SJSA1 (cell line): ENCODE measurements around the gene HOXA9. TPM values are rescaled to one million over a fixed set of nuclear protein-coding genes. Genes with fewer than 3 reads are reported as not detected.

Experiments
- DNase-seq, 2 experiments: peaks; one replicate each; pipeline ENCODE4 v3.0.0-alpha.2; 2015 to 2020; ENCODE audit warnings: low spot score in 2 of 2, low read depth in 1 of 2
- H3K27ac ChIP-seq: fragments of 250-450 bp; sonication (Bioruptor Pico); 2 replicates; pipeline ENCODE4 v1.5.1; 2020; ENCODE audit warnings: mild to moderate bottlenecking, moderate library complexity
- H3K27me3 ChIP-seq: fragments of 250-450 bp; sonication (Bioruptor Pico); replicated peaks from 2 replicates; pipeline ENCODE4 v1.5.1; 2020; ENCODE audit warnings: mild to moderate bottlenecking, moderate library complexity
- H3K36me3 ChIP-seq: fragments of 250-450 bp; sonication (Bioruptor Pico); 2 replicates; pipeline ENCODE4 v1.5.1; 2020; ENCODE audit warnings: mild to moderate bottlenecking
- H3K4me1 ChIP-seq: fragments of 250-450 bp; sonication (Bioruptor Pico); replicated peaks from 2 replicates; pipeline ENCODE4 v1.6.1; 2021; ENCODE audit warnings: mild to moderate bottlenecking
- H3K4me3 ChIP-seq: fragments of 250-450 bp; sonication (Bioruptor Pico); 2 replicates; pipeline ENCODE4 v1.5.1; 2020; ENCODE audit warnings: mild to moderate bottlenecking
- H3K9me3 ChIP-seq: fragments of 250-450 bp; sonication (Bioruptor Pico); replicated peaks from 2 replicates; pipeline ENCODE4 v1.5.1; 2020; ENCODE audit warnings: mild to moderate bottlenecking
- total RNA-seq: library from RNA; depleted of rRNA; stranded (reverse); fragments of >200 nt; shearing (Covaris generic); gene quantifications from 2 replicates; pipeline ENCODE4 v1.2.3, GENCODE V29; 2014

HOXA9 gene
- total RNA-seq, 1 experiment from 2014 or later, result 16.3 TPM

- Histone ChIP-seq H3K4me1 (peaks cover 35% of the 10 kb centered on the region), H3K9me3 (no peaks in the 10 kb centered on the region), H3K36me3 (peaks cover 7% of the 10 kb centered on the region), H3K4me3 (peak overlapping the region; percentile 85), H3K27ac (peak overlapping the region; percentile 19; the same call in 1 of the 2 replicates), H3K27me3 (no peaks in the 10 kb centered on the region)
- peak in 1 of 2 experiments; percentile 53 for DNase-seq
These were observed 32.1 kb upstream of the HOXA9 start for GRCh38 chr7:27197137-27198042.

- no peaks in the 10 kb centered on the region for H3K9me3 ChIP-seq
- peak; percentile 64 to 78 for DNase-seq
- H3K36me3 ChIP-seq, result peaks cover 7% of the 10 kb centered on the region
- no peaks in the 10 kb centered on the region for H3K27me3 ChIP-seq
- H3K4me3 ChIP-seq, result no peak overlapping the region
- no peak overlapping the region for H3K27ac ChIP-seq
- peaks cover 42% of the 10 kb centered on the region for H3K4me1 ChIP-seq
These were observed 31.0 kb upstream of the HOXA9 start for GRCh38 chr7:27196287-27196767.

- Histone ChIP-seq H3K36me3 (peaks cover 7% of the 10 kb centered on the region), H3K27me3 (no peaks in the 10 kb centered on the region), H3K4me3 (no peak overlapping the region), H3K9me3 (no peaks in the 10 kb centered on the region), H3K4me1 (peaks cover 34% of the 10 kb centered on the region), H3K27ac (peak overlapping the region; percentile 37; the same call in 1 of the 2 replicates)
- peak in 1 of 2 experiments; percentile 50 for DNase-seq
These were observed 29.5 kb upstream of the HOXA9 start for GRCh38 chr7:27194686-27195379.

GRCh38 chr7:27194002-27194352, 28.6 kb upstream of the HOXA9 start:
- H3K27ac ChIP-seq, result peak overlapping the region; percentile 37; the same call in 1 of the 2 replicates
- DNase-seq, result no peak
- H3K36me3 ChIP-seq, result peaks cover 6% of the 10 kb centered on the region
- H3K27me3 ChIP-seq, result no peaks in the 10 kb centered on the region
- peak overlapping the region; percentile 29 for H3K4me3 ChIP-seq
- no peaks in the 10 kb centered on the region for H3K9me3 ChIP-seq
- H3K4me1 ChIP-seq, result peaks cover 37% of the 10 kb centered on the region

- H3K27me3 ChIP-seq, result no peaks in the 10 kb centered on the region
- no peaks in the 10 kb centered on the region for H3K9me3 ChIP-seq
- peak overlapping the region; percentile 29 for H3K4me3 ChIP-seq
- H3K4me1 ChIP-seq, result peaks cover 41% of the 10 kb centered on the region
- peaks cover 5% of the 10 kb centered on the region for H3K36me3 ChIP-seq
- H3K27ac ChIP-seq, result peak overlapping the region; percentile 47
- DNase-seq, result peak; percentile 39 to 63
These were observed 28.1 kb upstream of the HOXA9 start for GRCh38 chr7:27193335-27194001.

GRCh38 chr7:27192546-27193334, 27.4 kb upstream of the HOXA9 start:
- peaks cover 5% of the 10 kb centered on the region for H3K36me3 ChIP-seq
- DNase-seq, result peak; percentile 42 to 44
- H3K27me3 ChIP-seq, result no peaks in the 10 kb centered on the region
- H3K27ac ChIP-seq, result peak overlapping the region; percentile 47
- peak overlapping the region; percentile 29 for H3K4me3 ChIP-seq
- H3K4me1 ChIP-seq, result peaks cover 48% of the 10 kb centered on the region
- no peaks in the 10 kb centered on the region for H3K9me3 ChIP-seq

- peak overlapping the region; percentile 29 for H3K4me3 ChIP-seq
- H3K27ac ChIP-seq, result peak overlapping the region; percentile 47
- peaks cover 56% of the 10 kb centered on the region for H3K4me1 ChIP-seq
- H3K9me3 ChIP-seq, result no peaks in the 10 kb centered on the region
- no peaks in the 10 kb centered on the region for H3K27me3 ChIP-seq
- peak; percentile 45 to 47 for DNase-seq
- H3K36me3 ChIP-seq, result peaks cover 5% of the 10 kb centered on the region
These were observed 26.7 kb upstream of the HOXA9 start for GRCh38 chr7:27191833-27192545.

- Histone ChIP-seq H3K4me1 (peaks cover 61% of the 10 kb centered on the region), H3K4me3 (no peak overlapping the region), H3K27ac (no peak overlapping the region)
These were observed 25.9 kb upstream of the HOXA9 start for GRCh38 chr7:27191161-27191731.

GRCh38 chr7:27189997-27190748, 24.8 kb upstream of the HOXA9 start:
- no peak overlapping the region for H3K4me3 ChIP-seq
- H3K9me3 ChIP-seq, result no peaks in the 10 kb centered on the region
- no peak for DNase-seq
- H3K27ac ChIP-seq, result no peak overlapping the region
- H3K27me3 ChIP-seq, result no peaks in the 10 kb centered on the region
- H3K36me3 ChIP-seq, result peaks cover 5% of the 10 kb centered on the region
- peaks cover 66% of the 10 kb centered on the region for H3K4me1 ChIP-seq

More at GRCh38 chr7:27191161-27191731, 25.9 kb upstream of the HOXA9 start:
- DNase-seq, result peak in 1 of 2 experiments; percentile 35
- peaks cover 5% of the 10 kb centered on the region for H3K36me3 ChIP-seq
- H3K9me3 ChIP-seq, result no peaks in the 10 kb centered on the region
- H3K27me3 ChIP-seq, result no peaks in the 10 kb centered on the region

- Histone ChIP-seq H3K36me3 (peaks cover 6% of the 10 kb centered on the region; the same call in 1 of the 2 replicates), H3K9me3 (no peaks in the 10 kb centered on the region), H3K4me3 (peak overlapping the region; percentile 41), H3K27me3 (no peaks in the 10 kb centered on the region), H3K4me1 (peaks cover 65% of the 10 kb centered on the region), H3K27ac (peak overlapping the region; percentile 85)
- DNase-seq, result peak in 1 of 2 experiments; percentile 66
These were observed 24.1 kb upstream of the HOXA9 start for GRCh38 chr7:27189295-27189996.
